ENCODE measurements around the gene NRTN.
"Not testable (repeated sequence)": the region's sequence is repeated elsewhere in the genome, so short reads cannot be mapped to it uniquely, and the experiment has no call there.

The NRTN gene

GRCh38 chr19:5838353-5839064 is 33.6 kb downstream of the NRTN start:
- no peak for DNase-seq (ENCODE audit: low spot score)

- DNase-seq (ENCODE audit: low spot score): no peak
Measured at GRCh38 chr19:5839065-5840017, 34.5 kb downstream of the NRTN start, which contains the start of gene FUT6. FUT6 (minus strand) TSS chr19:5839702; CDS start chr19:5832567, 7,135 bp downstream.

GRCh38 chr19:5841735-5842111 is 36.9 kb downstream of the NRTN start:
- DNase-seq (ENCODE audit: low spot score): not testable (repeated sequence)

- DNase-seq (ENCODE audit: low spot score): no peak
Measured at GRCh38 chr19:5843295-5843927, 38.5 kb downstream of the NRTN start.

- DNase-seq (ENCODE audit: low spot score): no peak
Measured at GRCh38 chr19:5844456-5845433, 39.9 kb downstream of the NRTN start.

- not testable (repeated sequence) for DNase-seq (ENCODE audit: low spot score)
Measured at GRCh38 chr19:5847846-5848245, 43.0 kb downstream of the NRTN start.

- not testable (repeated sequence) for DNase-seq (ENCODE audit: low spot score)
Measured at GRCh38 chr19:5848621-5849020, 43.8 kb downstream of the NRTN start.

GRCh38 chr19:5850189-5850588 is 45.3 kb downstream of the NRTN start:
- no peak for DNase-seq (ENCODE audit: low spot score)

GRCh38 chr19:5850743-5851293 is 46.0 kb downstream of the NRTN start:
- DNase-seq (ENCODE audit: low spot score): no peak

GRCh38 chr19:5851302-5851701 is 46.4 kb downstream of the NRTN start, which contains the start of gene FUT3:
FUT3 (minus strand) TSS chr19:5851449.
- no peak for DNase-seq (ENCODE audit: low spot score)

GRCh38 chr19:5854121-5854520 is 49.3 kb downstream of the NRTN start:
- DNase-seq (ENCODE audit: low spot score): not testable (repeated sequence)

GRCh38 chr19:5855151-5855550 is 50.3 kb downstream of the NRTN start:
- DNase-seq (ENCODE audit: low spot score): not testable (repeated sequence)

- DNase-seq (ENCODE audit: low spot score): no peak
Measured at GRCh38 chr19:5857203-5858081, 52.6 kb downstream of the NRTN start.

GRCh38 chr19:5863030-5863665 is 58.3 kb downstream of the NRTN start:
- DNase-seq (ENCODE audit: low spot score): no peak

- DNase-seq (ENCODE audit: low spot score): no peak
Measured at GRCh38 chr19:5864013-5864720, 59.3 kb downstream of the NRTN start.

- no peak for DNase-seq (ENCODE audit: low spot score)
Measured at GRCh38 chr19:5864725-5865486, 60.0 kb downstream of the NRTN start.

GRCh38 chr19:5865772-5866171 is 60.9 kb downstream of the NRTN start:
- DNase-seq (ENCODE audit: low spot score): no peak
